Kidney capillary endothelial cell (primary cell): ENCODE data around the gene GAS7.

Source experiments
- DNase-seq: peaks from one replicate; pipeline ENCODE4 v3.0.0-alpha.2; 2018; ENCODE audit warnings: low spot score

Gene GAS7

DNA sequence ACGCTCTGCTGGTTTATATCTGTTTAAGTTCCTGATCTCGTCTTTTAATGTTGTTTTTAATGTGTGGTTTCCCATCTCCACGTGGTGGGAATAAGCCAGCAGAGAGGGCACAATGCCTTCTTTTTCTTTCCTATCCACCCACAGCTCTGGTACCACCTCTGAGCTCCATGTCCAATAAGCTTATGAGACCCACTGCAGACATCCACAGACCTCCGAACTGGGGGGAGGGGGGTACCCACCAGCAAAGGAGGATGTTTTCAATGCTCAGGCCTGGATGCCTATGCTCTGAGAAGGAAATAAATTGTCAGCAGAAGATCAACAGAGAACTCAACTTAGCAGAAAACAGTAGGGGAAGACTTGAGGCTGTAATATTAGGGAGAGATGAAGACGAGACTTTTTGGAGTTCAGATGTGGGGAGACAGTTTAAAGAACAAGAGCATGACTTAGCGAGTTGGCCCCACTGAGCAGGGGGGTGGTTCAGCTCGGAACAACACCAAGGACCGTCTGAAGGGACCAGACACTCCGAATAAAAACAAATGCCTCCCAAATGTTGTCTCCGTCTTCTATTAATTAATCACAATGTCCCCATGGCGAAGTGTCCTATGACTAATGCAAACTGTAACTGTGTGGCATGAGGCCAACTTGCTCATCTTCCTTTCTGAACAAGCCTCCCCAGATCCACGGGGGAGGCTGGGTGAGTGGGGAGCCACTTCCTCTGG lies 62.7 kb downstream of the GAS7 start:
- no peak for DNase-seq

DNA sequence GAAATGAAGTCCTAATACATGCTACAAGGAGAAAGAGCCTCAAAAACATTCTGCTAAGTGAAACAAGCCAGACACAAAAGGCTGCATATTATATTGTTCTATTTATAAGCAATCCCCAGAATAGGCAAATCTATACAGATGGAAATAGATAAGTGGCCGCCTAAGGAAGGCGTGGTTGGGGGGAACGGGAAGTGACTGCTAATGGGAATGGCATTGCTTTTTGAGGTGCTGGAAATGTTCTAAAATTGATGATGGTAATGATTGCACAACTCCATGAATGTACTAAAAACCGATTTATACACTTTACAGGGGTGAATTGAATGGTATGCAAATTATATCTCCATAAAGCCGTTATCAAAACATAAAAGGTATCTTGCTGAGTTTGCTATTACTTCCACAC lies 67.7 kb downstream of the GAS7 start:
- no peak for DNase-seq

DNA sequence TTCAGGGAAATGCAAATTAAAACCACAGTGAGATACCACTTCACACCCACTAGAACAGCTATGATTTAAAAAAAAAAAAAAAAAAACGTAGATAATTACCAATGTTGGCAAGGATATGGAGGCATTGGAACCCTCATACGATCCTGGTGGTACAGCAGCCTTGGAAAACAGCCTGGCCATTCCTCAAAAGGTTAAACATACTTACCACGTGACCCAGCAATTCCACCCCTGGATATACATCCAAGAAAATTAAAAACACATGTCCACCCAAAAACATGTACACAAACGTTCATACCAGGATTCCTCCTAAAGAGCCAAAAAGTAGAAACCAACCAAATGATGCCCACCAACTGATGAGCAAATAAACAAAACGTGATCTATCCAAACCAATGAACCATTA lies 68.1 kb downstream of the GAS7 start:
- DNase-seq: no peak

DNA sequence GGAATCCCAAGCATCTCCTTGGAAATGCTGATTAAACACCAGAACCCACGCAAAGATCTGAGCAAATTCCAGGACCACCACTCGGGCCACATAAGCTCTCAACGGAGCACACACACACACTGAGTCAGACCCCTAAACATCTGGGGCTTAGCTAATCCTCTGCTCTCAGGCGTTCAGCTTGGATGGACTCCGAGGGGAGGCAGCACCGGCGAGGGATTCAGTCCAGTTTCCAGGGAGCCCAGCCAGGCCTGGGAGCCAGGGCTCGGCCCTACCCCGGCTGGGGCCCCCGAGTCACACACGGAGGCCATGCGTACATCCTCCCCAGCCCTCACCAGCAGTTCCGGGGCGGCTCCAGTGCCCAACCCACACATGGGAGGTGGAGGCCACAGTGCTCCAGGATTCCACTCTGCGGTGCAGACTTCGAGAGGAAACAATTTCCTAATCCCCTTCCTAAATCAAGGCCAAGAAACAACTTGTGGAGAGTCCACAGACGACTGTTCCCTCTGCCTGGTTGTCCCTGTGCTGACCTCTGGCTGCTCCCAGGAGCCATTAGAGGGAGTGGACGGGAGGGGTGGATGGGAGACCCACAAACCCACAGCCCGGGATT lies 70.5 kb downstream of the GAS7 start:
- DNase-seq: no peak

DNA sequence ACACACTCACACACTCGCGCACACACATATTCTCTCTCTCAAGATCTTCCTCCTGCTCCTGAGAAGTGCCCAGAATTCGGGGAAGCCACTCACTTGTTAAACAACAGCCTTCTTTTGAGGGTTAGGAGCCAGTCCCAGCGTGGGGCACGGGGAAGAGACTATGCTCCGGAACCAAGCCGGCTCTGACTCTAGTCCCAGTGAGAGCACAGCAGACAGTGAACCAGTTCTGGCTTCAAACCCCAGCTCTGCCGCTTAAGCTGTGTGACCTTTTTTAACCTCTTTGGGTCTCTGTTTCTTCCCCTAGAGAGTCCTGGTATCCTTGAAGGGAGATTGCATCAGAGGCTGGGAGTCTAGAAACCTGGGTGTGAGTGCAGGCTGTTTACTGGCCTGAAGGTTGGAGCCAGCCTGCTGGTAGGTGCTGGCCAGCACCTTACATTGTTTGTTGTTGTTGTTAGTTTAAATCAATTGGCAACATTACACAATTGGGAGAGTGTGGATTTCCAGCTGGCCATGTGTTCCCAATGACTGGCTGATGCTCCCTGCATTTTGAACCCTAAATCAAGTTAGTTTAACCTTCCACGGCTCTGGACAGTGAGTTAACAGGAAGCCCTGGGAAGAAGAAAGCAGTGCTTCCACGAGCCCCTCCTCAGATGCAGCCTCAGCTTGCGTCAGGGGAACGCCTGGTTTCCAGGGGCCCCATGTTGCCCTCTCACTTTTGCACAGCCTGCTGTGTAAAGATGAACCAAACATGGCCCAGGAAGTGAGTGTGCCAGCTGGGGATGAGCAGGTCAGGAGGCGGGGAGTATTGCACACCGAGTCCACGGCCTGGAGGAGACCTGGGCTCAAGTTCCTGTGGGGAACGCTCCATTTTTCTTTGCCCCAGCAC lies 71.5 kb downstream of the GAS7 start:
- no peak for DNase-seq

GRCh38 chr17:10126276-10126615 lies 72.2 kb downstream of the GAS7 start:
- no peak for DNase-seq

DNA sequence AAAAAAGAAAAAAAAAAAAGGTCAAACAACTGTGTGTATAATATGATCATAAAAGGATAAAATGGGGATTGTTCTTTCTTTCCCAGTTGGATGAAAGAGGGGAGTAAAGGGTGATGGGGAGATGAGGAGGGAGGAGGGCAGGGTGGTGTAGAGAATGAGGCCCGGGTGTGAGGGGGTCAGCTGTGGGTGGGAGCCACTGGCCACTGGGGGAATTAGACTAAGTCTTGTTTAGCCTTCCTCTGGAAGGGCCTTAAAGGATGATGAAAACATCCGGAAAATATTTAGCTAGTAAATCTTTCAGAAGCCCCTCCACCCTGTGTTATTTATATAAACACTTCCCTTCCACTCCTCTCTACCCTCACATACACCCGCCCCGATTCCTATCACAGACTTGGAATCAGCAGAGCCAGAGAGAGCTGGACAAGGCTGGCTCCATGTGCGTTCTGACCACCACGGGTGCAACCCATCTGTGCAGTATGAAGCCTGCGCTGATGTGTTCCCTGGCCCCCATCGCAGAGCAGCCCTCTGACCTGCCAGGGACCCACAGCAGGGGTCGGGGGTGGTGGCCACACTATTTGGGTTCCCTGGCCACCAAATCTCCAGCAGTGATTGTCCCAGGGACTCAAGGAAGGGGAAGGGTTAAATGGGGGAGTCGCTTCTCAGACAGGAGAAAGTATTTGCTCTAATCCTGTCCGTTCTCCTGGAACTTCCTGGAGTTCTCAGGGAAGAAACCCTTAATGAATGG lies 72.7 kb downstream of the GAS7 start:
- no peak for DNase-seq

DNA sequence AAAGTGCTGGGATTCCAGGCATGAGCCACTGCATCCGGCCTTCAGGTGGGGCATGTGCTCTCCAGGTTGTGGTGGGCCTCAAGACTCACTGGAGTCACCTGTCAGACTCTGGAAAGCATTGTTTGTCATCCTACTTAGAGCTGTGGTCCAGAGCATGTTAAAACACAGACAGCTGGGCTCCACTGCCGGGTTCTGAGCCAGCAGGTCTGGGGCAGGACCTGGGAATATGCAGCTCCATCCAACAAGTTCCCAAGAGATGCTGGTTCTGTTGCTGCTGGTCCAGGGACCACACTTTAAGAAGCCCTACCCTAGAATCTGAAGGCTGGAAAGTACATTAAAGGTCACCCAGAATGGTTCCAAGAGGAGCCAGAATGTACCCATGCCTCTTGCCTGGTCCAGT lies 75.3 kb downstream of the GAS7 start:
- DNase-seq: no peak

GRCh38 chr17:10121971-10122707 lies 76.3 kb downstream of the GAS7 start:
- no peak for DNase-seq

GRCh38 chr17:10120749-10121148 lies 77.7 kb downstream of the GAS7 start:
- no peak for DNase-seq

GRCh38 chr17:10120109-10120485 lies 78.3 kb downstream of the GAS7 start:
- DNase-seq: no peak

GRCh38 chr17:10119203-10120108 lies 79.0 kb downstream of the GAS7 start:
- no peak for DNase-seq

DNA sequence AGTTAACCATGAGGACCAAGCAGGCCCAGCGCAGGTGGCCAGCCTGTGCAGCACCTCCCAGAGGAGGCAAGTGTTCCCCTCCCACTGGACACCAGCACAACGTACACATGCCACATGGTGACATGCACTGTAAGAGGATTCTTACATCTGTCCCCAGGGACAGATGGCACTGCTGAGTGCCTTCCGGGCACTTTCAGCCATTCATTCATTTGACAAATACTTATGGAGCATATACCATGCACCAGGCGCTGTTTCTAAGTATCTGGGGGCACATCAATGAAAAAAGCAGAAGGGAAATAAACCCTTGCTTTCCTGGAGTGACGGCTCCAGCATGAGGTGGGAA lies 79.6 kb downstream of the GAS7 start:
- DNase-seq: no peak

GRCh38 chr17:10117581-10118001 lies 80.8 kb downstream of the GAS7 start:
- DNase-seq: no peak

DNA sequence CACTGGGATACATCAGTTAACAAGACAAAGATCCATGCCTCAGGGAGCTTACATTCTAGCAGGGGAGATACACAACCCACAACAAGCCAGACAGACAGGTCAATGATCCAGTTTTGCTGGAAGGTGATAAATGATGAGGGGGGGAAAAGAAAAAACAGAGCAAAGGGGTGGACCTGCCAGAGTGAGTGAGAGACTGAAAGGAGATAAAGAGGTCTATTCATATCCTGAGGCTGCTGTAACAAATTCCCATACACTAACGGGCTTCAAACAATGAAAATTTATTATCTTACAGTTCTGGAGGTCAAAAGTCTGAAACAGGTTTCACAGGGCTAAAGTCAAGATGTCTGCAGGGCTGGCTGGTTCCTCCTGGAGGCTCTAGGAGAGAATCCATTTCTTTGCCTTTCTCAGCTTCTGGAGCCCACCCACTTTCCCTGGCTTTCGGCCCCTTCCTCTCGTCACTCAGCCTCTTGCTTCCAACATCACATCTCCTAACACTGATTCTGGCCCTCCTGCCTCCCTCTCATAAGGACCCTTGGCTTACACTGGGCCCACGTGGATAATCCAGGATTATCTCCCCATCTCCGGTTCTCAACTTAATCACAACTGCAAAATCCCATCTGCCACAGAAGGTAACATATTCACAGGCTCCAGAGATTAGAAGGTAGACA lies 81.5 kb downstream of the GAS7 start:
- no peak for DNase-seq

GRCh38 chr17:10116267-10116666 lies 82.1 kb downstream of the GAS7 start:
- no peak for DNase-seq

DNA sequence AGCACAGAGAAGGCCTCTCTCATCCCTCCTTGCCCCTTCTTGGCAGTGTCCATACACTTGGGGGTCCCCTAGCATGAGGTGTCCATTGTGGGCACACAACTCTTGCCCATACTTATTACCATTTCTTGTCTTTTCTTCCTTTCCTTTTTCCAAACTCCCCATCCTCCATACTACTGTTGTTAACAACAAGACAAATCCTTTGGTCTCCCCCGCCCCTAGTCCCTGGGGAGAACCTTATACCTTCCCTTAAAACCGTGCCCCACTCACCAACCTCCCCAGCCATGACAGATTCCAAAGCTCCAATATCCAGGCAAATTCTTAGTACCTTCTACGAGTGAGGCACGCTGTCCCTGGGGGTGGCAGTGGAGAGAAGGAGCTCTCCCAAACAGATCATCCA lies 82.9 kb downstream of the GAS7 start:
- DNase-seq: no peak

DNA sequence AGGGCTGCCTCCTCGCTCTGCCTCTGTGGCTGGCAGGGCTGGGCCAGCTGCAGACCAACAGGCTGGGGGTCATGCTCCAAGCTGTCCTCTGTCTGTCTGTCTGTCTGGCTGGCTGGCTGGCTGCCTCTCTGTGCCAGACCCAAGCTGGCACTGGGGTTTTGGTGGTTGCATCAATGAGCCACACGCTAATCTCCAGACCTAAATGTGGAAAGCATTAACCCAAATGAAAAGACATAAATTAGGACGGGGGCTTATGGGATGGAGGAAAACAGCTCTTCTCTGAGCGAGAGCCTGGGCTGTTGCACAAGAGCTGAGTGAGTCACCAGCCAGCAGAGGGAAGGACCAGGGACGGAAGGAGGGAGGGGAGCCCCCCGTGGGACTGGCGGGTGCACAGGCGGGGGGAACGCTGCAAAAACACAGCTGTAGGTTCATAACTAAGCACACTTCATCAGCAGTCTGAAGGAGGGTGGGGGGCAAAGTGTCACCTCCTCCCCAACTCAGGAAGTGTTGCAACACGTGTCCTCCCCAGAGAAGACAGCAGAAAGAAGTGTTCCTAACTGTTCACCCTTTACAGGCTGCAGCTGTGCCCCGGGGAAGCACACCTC lies 83.4 kb downstream of the GAS7 start:
- DNase-seq: no peak

GRCh38 chr17:10112962-10113361 lies 85.4 kb downstream of the GAS7 start:
- no peak for DNase-seq

DNA sequence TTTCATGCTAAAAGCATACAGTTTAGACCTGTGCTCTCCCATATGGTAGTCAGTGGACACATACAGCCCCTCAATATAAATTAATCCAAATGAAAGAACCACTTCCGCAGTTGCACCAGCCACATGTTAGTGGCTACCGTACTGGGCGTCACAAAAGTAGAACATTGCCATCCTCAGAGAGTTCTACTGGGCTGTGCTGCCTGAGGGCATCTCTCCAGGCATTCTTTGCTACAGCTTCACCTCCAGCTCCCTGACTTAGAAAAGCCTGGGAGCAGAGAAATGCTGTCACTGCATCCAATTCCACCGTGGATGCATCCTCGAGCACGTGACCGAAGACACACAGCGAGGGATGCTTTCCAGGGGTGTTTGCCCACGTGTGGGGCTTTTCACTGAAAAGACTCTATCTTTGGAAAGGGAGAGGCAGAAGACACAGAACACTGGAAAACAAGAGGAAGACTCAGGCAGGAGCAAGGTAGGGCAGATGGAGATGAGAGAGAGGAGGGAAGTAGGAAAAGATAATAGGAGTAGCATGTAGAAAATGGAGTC lies 86.4 kb downstream of the GAS7 start:
- DNase-seq: no peak
